SU-DHL-6 (cell line): ENCODE data around the gene HEY2.

Experiments used
- H2AFZ ChIP-seq: fragments of 200-600 bp; sonication (generic); 2 replicates; pipeline ENCODE4 v1.6.1; 2014; ENCODE audit warnings: low read depth, mild to moderate bottlenecking, moderate library complexity, mixed read lengths, antibody characterized with exemption, low read length; ENCODE audit not compliant: severe bottlenecking
- H3F3A ChIP-seq: fragments of 200-600 bp; shearing (Covaris generic); 2 replicates; pipeline ENCODE4 v1.6.0; 2016; ENCODE audit warnings: antibody characterized with exemption, mild to moderate bottlenecking; ENCODE audit not compliant: insufficient read depth
- H3K27ac ChIP-seq: fragments of 200-600 bp; sonication (generic); 2 replicates; pipeline ENCODE4 v1.5.1; 2016; ENCODE audit warnings: low read depth, mild to moderate bottlenecking, low read length, moderate library complexity, mixed read lengths
- H3K27me3 ChIP-seq: fragments of 200-600 bp; sonication (generic), shearing (Covaris generic); 2 replicates; pipeline ENCODE4 v1.6.0; 2014; ENCODE audit warnings: mild to moderate bottlenecking, low read length
- H3K36me3 ChIP-seq: fragments of 200-600 bp; sonication (generic); 2 replicates; pipeline ENCODE4 v1.6.1; 2014; ENCODE audit warnings: mild to moderate bottlenecking, low read length, mixed read lengths
- H3K4me2 ChIP-seq: fragments of 300-600, 200-600 bp; shearing (Covaris generic), sonication (generic); 2 replicates; pipeline ENCODE4 v1.6.0; 2014; ENCODE audit warnings: low read length, low read depth, mild to moderate bottlenecking; ENCODE audit not compliant: poor library complexity, severe bottlenecking
- H3K4me3 ChIP-seq: fragments of 200-600 bp; sonication (generic); 2 replicates; pipeline ENCODE4 v1.5.1; 2014; ENCODE audit warnings: antibody characterized with exemption, low read length, mild to moderate bottlenecking, mixed read lengths; ENCODE audit not compliant: insufficient read depth, poor library complexity, severe bottlenecking
- H3K79me2 ChIP-seq: fragments of 200-600 bp; sonication (generic); 2 replicates; pipeline ENCODE4 v1.6.1; 2014; ENCODE audit warnings: mild to moderate bottlenecking, low read length, moderate library complexity; ENCODE audit not compliant: insufficient read depth
- H3K9ac ChIP-seq: fragments of 200-600 bp; sonication (generic); 2 replicates; pipeline ENCODE4 v1.7.0; 2014; ENCODE audit warnings: mild to moderate bottlenecking, low read length
- H3K9me2 ChIP-seq: fragments of 200-600 bp; sonication (generic); replicated peaks from 2 replicates; pipeline ENCODE4 v1.6.1; 2014; ENCODE audit warnings: low read length; ENCODE audit not compliant: insufficient read depth
- H3K9me3 ChIP-seq: fragments of 200-600 bp; sonication (generic); 2 replicates; pipeline ENCODE4 v1.6.1; 2014; ENCODE audit warnings: low read length, mixed read lengths; ENCODE audit not compliant: insufficient read depth
- H4K20me1 ChIP-seq: fragments of 200-600 bp; sonication (generic); 2 replicates; pipeline ENCODE4 v1.6.1; 2014; ENCODE audit warnings: low read depth, mild to moderate bottlenecking, antibody characterized with exemption, low read length, moderate library complexity, mixed read lengths
- EZH2phosphoT487 ChIP-seq: fragments of 200-600 bp; sonication (generic), shearing (Covaris generic); conservative IDR thresholded peaks from 2 replicates; pipeline ENCODE4 v1.6.1; 2018; ENCODE audit warnings: mild to moderate bottlenecking, antibody characterized with exemption, low read length, moderate library complexity, mixed read lengths
- TF ChIP-seq, protein P1 (sequence below): fragments of 200-600 bp; sonication (generic); IDR thresholded peaks from one replicate; pipeline ENCODE4 v1.5.1; 2017; ENCODE audit warnings: antibody characterized with exemption, mild to moderate bottlenecking, low read length, moderate library complexity; ENCODE audit not compliant: insufficient read depth, poor library complexity, severe bottlenecking

HEY2 gene

DNA sequence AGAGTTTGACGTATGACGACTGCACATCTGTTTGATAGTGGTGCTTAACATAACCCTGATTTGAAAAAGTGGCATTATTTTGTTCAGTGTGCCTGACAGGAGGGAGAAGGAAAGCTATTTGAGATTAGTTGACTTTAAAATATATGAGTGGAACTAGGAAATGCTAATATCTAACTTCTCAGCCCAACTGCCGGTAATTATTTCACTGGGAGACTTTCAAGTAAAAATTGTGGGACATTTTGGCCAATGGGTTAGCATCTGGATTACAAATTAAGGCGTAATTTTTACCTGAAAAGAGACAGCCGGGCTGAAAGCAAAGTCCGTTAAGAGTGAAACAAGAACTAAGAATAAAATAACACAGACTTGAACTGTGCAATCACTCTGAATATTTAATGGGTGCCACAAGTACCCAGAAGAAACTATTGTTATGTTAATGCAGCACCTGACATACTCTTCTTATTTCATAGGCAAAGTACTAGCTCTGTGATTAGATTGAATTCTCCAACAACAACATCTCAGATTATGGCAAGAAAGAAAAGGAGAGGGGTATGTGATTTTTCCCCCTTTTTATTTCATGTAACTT lies 2.0 kb downstream of the HEY2 start:
- Histone ChIP-seq H3K9me3 (no peaks in the 10 kb centered on the region), H2AFZ (no peak overlapping the region), H3K4me2 (peak overlapping the region; percentile 78), H3K79me2 (no peaks in the 10 kb centered on the region), H3K27me3 (no peaks in the 10 kb centered on the region), H3K4me3 (no peak overlapping the region), H3K36me3 (no peaks in the 10 kb centered on the region), H4K20me1 (no peaks in the 10 kb centered on the region), H3K27ac (no peak overlapping the region), H3K9ac (no peak overlapping the region), H3F3A (peaks cover 26% of the 10 kb centered on the region), H3K9me2 (no peaks in the 10 kb centered on the region)
- TF ChIP-seq, protein P1, sequence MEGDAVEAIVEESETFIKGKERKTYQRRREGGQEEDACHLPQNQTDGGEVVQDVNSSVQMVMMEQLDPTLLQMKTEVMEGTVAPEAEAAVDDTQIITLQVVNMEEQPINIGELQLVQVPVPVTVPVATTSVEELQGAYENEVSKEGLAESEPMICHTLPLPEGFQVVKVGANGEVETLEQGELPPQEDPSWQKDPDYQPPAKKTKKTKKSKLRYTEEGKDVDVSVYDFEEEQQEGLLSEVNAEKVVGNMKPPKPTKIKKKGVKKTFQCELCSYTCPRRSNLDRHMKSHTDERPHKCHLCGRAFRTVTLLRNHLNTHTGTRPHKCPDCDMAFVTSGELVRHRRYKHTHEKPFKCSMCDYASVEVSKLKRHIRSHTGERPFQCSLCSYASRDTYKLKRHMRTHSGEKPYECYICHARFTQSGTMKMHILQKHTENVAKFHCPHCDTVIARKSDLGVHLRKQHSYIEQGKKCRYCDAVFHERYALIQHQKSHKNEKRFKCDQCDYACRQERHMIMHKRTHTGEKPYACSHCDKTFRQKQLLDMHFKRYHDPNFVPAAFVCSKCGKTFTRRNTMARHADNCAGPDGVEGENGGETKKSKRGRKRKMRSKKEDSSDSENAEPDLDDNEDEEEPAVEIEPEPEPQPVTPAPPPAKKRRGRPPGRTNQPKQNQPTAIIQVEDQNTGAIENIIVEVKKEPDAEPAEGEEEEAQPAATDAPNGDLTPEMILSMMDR: no peak
- TF ChIP-seq EZH2phosphoT487: no peak

- Histone ChIP-seq H3K36me3 (no peaks in the 10 kb centered on the region), H3K9me2 (no peaks in the 10 kb centered on the region), H3F3A (peaks cover 17% of the 10 kb centered on the region), H2AFZ (no peak overlapping the region), H3K4me2 (no peak overlapping the region), H3K4me3 (no peak overlapping the region), H3K79me2 (no peaks in the 10 kb centered on the region), H3K9me3 (no peaks in the 10 kb centered on the region), H3K27me3 (no peaks in the 10 kb centered on the region), H3K9ac (no peak overlapping the region), H3K27ac (no peak overlapping the region), H4K20me1 (no peaks in the 10 kb centered on the region)
- TF ChIP-seq, protein P1: no peak
- no peak for TF ChIP-seq EZH2phosphoT487
Measured at GRCh38 chr6:125752773-125753172, 3.3 kb downstream of the HEY2 start.

GRCh38 chr6:125753218-125753936 lies 3.9 kb downstream of the HEY2 start:
- H3K4me3 ChIP-seq: no peak overlapping the region
- no peak overlapping the region for H3K27ac ChIP-seq
- no peaks in the 10 kb centered on the region for H4K20me1 ChIP-seq
- TF ChIP-seq, protein P1: peak; percentile 51
- TF ChIP-seq EZH2phosphoT487: no peak
- no peak overlapping the region for H3K9ac ChIP-seq
- H3K79me2 ChIP-seq: no peaks in the 10 kb centered on the region
- H3K9me3 ChIP-seq: no peaks in the 10 kb centered on the region
- H3F3A ChIP-seq: peaks cover 17% of the 10 kb centered on the region
- no peaks in the 10 kb centered on the region for H3K36me3 ChIP-seq
- no peak overlapping the region for H2AFZ ChIP-seq
- H3K27me3 ChIP-seq: no peaks in the 10 kb centered on the region
- H3K9me2 ChIP-seq: no peaks in the 10 kb centered on the region
- H3K4me2 ChIP-seq: no peak overlapping the region
